Astrocyte of the spinal cord (primary cell): Measurements from ENCODE around the gene AGAP1.

Experiments
- DNase-seq: peaks from one replicate; pipeline ENCODE4 v3.0.0; 2011; ENCODE audit warnings: low read depth, low spot score
- H3K4me3 ChIP-seq: 2 replicates; pipeline ENCODE4 v1.5.1; 2011; ENCODE audit warnings: low read depth, mild to moderate bottlenecking, low read length, moderate library complexity
- in situ Hi-C: cut with HindIII; loops from 2 replicates; pipeline ENCODE4 v1.10.0; 2017; ENCODE audit warnings: low sequenced_read_pairs
- TF ChIP-seq, protein P1 (sequence below): IDR thresholded peaks from 2 replicates; pipeline ENCODE4 v1.5.1; 2012; ENCODE audit warnings: low read depth, mild to moderate bottlenecking, low read length, inconsistent platforms

AGAP1 gene

GRCh38 chr2:235850771-235851551 lies 357.1 kb downstream of the AGAP1 start:
- TF ChIP-seq, protein P1, sequence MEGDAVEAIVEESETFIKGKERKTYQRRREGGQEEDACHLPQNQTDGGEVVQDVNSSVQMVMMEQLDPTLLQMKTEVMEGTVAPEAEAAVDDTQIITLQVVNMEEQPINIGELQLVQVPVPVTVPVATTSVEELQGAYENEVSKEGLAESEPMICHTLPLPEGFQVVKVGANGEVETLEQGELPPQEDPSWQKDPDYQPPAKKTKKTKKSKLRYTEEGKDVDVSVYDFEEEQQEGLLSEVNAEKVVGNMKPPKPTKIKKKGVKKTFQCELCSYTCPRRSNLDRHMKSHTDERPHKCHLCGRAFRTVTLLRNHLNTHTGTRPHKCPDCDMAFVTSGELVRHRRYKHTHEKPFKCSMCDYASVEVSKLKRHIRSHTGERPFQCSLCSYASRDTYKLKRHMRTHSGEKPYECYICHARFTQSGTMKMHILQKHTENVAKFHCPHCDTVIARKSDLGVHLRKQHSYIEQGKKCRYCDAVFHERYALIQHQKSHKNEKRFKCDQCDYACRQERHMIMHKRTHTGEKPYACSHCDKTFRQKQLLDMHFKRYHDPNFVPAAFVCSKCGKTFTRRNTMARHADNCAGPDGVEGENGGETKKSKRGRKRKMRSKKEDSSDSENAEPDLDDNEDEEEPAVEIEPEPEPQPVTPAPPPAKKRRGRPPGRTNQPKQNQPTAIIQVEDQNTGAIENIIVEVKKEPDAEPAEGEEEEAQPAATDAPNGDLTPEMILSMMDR = no peak
- in situ Hi-C loops = no loop called here
- DNase-seq = no peak
- H3K4me3 ChIP-seq = no peak overlapping the region

DNA sequence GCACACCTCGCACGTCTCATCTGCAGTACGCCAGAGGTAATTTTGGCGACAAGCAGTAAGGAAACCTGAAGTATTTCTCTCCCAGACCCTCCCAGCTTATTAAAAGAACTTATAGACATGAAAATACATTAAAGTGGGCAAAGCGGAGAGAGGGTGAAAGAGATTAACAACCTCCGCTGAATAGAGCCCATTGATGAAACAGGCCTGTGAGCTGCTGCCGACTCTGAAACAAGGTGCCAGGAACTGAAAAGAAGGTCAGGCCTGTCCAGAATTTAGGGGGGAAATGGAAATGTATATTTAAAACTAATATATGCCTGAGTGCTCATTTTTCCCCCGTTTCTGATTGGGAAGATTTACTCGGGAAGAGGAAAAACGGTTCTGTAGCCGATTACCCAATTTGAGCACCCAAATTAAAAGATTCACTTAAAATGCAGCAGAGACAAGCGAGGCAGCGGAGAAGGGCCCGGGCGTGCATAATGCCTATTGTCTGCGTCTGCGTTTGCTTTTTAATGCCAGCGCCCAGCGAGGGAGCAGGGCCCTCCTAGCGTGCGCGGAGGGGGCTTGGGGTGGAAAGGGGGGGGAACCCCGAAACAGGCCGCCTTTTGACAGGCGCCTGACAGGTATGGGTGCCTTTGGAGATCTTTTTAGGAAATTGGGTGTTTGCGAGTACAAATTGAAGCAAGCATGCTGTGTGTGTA lies 358.1 kb downstream of the AGAP1 start:
- in situ Hi-C loops = no loop called here
- no peak for DNase-seq
- no peak overlapping the region for H3K4me3 ChIP-seq
- TF ChIP-seq, protein P1 = no peak

DNA sequence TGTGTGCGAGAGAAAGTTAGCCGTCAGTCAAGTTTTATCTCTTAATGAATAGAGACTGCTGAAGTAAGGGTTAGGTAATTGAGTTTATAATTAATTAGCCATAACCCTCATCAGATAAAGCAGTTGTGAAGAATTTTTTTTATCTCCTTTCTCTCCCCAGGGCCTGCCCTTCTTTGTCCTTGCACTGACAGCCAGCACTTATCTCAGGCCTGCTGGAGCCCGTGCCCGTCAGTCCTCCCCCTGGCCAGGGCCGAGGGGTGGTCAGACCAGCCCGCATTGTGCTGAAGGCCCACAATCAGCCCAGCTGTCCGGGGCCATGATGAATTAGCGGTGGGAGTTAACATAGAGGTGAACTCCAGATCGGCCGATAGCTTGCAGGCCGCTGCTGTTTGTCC lies 358.7 kb downstream of the AGAP1 start:
- in situ Hi-C loops = no loop called here
- no peak overlapping the region for H3K4me3 ChIP-seq
- TF ChIP-seq, protein P1 = no peak
- DNase-seq = no peak

- no peak for DNase-seq
- no peak overlapping the region for H3K4me3 ChIP-seq
- in situ Hi-C loops = no loop called here
- TF ChIP-seq, protein P1 = no peak
Observed at GRCh38 chr2:235854276-235854675, 360.4 kb downstream of the AGAP1 start.

- in situ Hi-C loops = no loop called here
- TF ChIP-seq, protein P1 = no peak
- H3K4me3 ChIP-seq = no peak overlapping the region
- no peak for DNase-seq
Observed at GRCh38 chr2:235855011-235855410, 361.2 kb downstream of the AGAP1 start.

GRCh38 chr2:235856151-235856854 lies 362.5 kb downstream of the AGAP1 start:
- no peak overlapping the region for H3K4me3 ChIP-seq
- no peak for DNase-seq
- in situ Hi-C loops = no loop called here
- TF ChIP-seq, protein P1 = no peak
